Fibroblast of lung (primary cell): ENCODE results near the gene TMCC3.

Source experiments
- CTCF ChIP-seq, 2 donors: IDR thresholded peaks in 1 of 2; conservative IDR thresholded peaks in 1 of 2; 1 replicate in 1 of 2; 2 replicates in 1 of 2; pipeline ENCODE4 v1.5.1; 2011 to 2012; ENCODE audit warnings: low read length in 2 of 2, control low read depth in 1 of 2, inconsistent platforms in 1 of 2, low read depth in 1 of 2, mild to moderate bottlenecking in 1 of 2
- EZH2 ChIP-seq: IDR thresholded peaks from 2 replicates; pipeline ENCODE4 v1.5.1; 2012; ENCODE audit warnings: low read length, control low read depth, mild to moderate bottlenecking; ENCODE audit errors: missing control alignments

- TF ChIP-seq CTCF (conservative IDR thresholded peaks at IDR 0.05 in 1 of 2, IDR thresholded peaks at IDR 0.05 in 1 of 2; ENCODE audit: low read depth in 1 of 2, low read length in 2 of 2), result no peak
- no peak for TF ChIP-seq EZH2
Measured at GRCh38 chr12:94588346-94588745, 62.0 kb downstream of the TMCC3 start.
